Activated T-helper 1 cell treated with anti-CD3 and anti-CD28 coated beads, Interleukin-12 subunit alpha, Interleukin-12 subunit beta, Interleukin-2, Interleukin-4 antibody, amounts not matched to agents 30 ng/mL and 10 ng/mL and 1 ng/mL, durations not matched to agents 14 hours and 24 hours and 36 hours (primary cell): Measurements from ENCODE around the gene PDCD1. TPM values are rescaled to one million over a fixed set of nuclear protein-coding genes. Genes with fewer than 3 reads are reported as not detected.

ENCODE experiments used
- DNase-seq: peaks from one replicate; pipeline ENCODE4 v3.0.0; 2021; ENCODE audit warnings: low spot score
- H3K27ac Mint-ChIP-seq: one replicate; pipeline ENCODE4 v1.8.0; 2021; ENCODE audit warnings: mild to moderate bottlenecking, mixed read lengths
- H3K27me3 Mint-ChIP-seq: one replicate; pipeline ENCODE4 v1.8.0; 2022; ENCODE audit warnings: mild to moderate bottlenecking, moderate library complexity, mixed read lengths; ENCODE audit not compliant: insufficient read depth
- H3K36me3 Mint-ChIP-seq: one replicate; pipeline ENCODE4 v1.8.0; 2021; ENCODE audit warnings: low read depth, mixed read lengths
- H3K4me1 Mint-ChIP-seq: one replicate; pipeline ENCODE4 v1.8.0; 2021; ENCODE audit warnings: low read depth, mixed read lengths
- H3K4me3 Mint-ChIP-seq: one replicate; pipeline ENCODE4 v1.8.0; 2021; ENCODE audit warnings: mild to moderate bottlenecking, moderate library complexity, mixed read lengths
- H3K9me3 Mint-ChIP-seq: one replicate; pipeline ENCODE4 v1.8.0; 2021; ENCODE audit warnings: mixed read lengths
- intact Hi-C: fragments of 100-400 bp; cut with micrococcal nuclease; formaldehyde crosslinking; loops from one replicate; pipeline ENCODE4 v1.15.1; 2024
- total RNA-seq: library from RNA; stranded (reverse); gene quantifications from 2 replicates; pipeline ENCODE4 v1.2.3, GENCODE V29; 2022

The PDCD1 gene
- total RNA-seq, 1 donor from 2014 or later: 67.8 TPM

GRCh38 chr2:241891988-241892298 lies 33.2 kb upstream of the PDCD1 start:
- Mint-ChIP-seq H3K36me3 (peaks cover 4% of the 10 kb centered on the region), H3K4me3 (no peak overlapping the region), H3K27ac (no peak overlapping the region), H3K4me1 (peaks cover 4% of the 10 kb centered on the region), H3K27me3 (peaks cover 2% of the 10 kb centered on the region), H3K9me3 (peaks cover 3% of the 10 kb centered on the region)
- DNase-seq: no peak
- intact Hi-C loops: no loop called here

DNA sequence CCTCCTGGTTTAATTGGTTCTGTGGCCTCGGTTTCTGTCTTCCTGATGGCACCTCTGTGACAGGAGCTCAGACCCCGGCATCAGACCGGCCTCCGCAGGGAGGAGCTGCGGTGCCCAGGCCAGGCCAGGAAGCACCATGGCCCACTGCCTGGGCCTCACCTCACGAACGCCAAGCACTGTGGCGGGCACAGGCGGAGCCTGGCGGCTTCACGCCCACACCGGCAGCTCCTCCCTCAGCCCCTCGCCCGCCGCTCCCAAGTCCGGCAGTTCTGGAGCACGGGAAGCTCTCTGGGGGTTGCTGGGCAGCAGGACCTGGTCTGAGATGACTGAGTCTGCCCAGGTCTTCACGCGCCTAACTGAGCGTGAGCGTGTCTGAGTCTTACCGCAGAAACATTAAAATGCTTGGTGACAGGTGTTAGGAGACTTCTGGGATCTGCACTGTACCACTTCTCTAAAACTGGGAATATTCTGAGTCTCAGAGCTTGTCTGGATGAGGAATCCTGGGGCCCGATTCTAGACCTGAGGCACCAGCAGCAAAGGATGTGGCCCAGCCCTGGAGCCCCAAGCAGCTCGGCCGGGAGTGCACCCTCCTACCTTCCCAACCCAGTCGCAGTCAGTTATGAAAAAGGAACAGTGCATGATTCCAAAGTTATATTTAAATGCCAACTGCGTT lies 32.8 kb upstream of the PDCD1 start:
- H3K4me3 Mint-ChIP-seq: no peak overlapping the region
- no peak overlapping the region for H3K27ac Mint-ChIP-seq
- peaks cover 4% of the 10 kb centered on the region for H3K4me1 Mint-ChIP-seq
- peaks cover 3% of the 10 kb centered on the region for H3K9me3 Mint-ChIP-seq
- peaks cover 7% of the 10 kb centered on the region for H3K36me3 Mint-ChIP-seq
- intact Hi-C loops: no loop called here
- no peak for DNase-seq
- H3K27me3 Mint-ChIP-seq: peaks cover 2% of the 10 kb centered on the region

GRCh38 chr2:241890524-241891235 lies 32.0 kb upstream of the PDCD1 start:
- Mint-ChIP-seq H3K36me3 (peaks cover 8% of the 10 kb centered on the region), H3K4me3 (no peak overlapping the region), H3K9me3 (peaks cover 3% of the 10 kb centered on the region), H3K4me1 (peaks cover 4% of the 10 kb centered on the region), H3K27me3 (no peaks in the 10 kb centered on the region), H3K27ac (no peak overlapping the region)
- no peak for DNase-seq
- intact Hi-C loops: no loop called here

DNA sequence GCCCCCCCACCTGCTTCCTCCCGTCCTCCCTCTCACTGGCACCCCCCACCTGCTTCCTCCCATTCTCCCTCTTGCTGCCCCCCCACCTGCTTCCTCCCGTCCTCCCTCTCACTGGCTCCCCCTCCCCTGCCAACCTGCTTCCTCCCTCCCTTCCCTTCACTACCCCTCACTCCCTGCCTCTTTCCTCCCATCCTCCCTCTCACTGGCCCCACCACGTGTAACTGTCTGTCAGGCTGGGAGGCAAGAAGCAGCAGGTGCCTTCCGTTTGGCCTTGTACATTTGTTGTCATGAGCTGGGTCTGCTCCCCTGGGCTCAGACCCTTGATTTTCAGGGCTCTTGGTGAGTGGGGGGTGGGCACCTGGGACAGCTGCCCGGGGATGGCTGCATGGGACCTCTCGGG lies 29.9 kb upstream of the PDCD1 start:
- Mint-ChIP-seq H3K27ac (no peak overlapping the region), H3K36me3 (peaks cover 12% of the 10 kb centered on the region), H3K4me3 (no peak overlapping the region), H3K27me3 (no peaks in the 10 kb centered on the region), H3K9me3 (peaks cover 3% of the 10 kb centered on the region), H3K4me1 (peaks cover 4% of the 10 kb centered on the region)
- intact Hi-C loops: loop anchor here (10.0 kb wide), 1 partner anchor 824 kb away; no protein-coding TSS in a partner anchor
- DNase-seq: no peak

DNA sequence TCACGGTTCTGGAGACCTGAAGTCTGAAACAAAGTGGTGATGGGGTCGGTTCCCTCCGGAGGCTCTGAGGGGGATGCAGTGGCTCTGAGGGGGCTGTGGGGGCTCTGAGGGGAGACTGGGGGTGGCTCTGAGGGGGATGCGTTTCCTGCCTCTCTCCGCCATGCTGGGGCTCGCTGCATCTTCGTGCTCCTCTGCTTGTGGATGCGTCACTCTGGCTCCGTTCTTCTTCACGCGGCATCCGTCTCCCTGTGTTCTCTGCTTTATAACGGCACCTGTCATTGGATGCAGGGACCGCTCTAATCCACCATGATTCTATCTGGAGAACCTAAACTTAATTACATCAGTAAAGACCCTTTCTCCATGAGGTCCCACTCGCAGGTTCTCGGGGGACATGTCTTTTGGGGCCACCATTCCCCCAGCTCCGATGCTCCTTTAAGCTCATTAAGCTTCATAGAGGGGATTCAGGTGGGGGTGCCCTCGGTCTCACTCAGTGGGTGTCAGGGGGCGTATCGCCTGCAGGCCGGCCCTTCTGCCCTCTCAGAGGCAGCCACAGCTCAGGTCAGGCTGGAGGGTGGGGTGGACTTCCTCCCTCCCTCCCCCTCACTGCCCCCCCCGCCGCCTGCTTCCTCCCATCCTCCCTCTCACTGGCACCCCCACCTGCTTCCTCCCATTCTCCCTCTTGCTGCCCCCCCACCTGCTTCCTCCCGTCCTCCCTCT lies 29.3 kb upstream of the PDCD1 start:
- peaks cover 12% of the 10 kb centered on the region for H3K36me3 Mint-ChIP-seq
- peaks cover 3% of the 10 kb centered on the region for H3K9me3 Mint-ChIP-seq
- H3K27ac Mint-ChIP-seq: no peak overlapping the region
- no peaks in the 10 kb centered on the region for H3K27me3 Mint-ChIP-seq
- intact Hi-C loops: loop anchor here (10.0 kb wide), 1 partner anchor 823 kb away; no protein-coding TSS in a partner anchor
- DNase-seq: no peak
- peaks cover 6% of the 10 kb centered on the region for H3K4me1 Mint-ChIP-seq
- H3K4me3 Mint-ChIP-seq: no peak overlapping the region

DNA sequence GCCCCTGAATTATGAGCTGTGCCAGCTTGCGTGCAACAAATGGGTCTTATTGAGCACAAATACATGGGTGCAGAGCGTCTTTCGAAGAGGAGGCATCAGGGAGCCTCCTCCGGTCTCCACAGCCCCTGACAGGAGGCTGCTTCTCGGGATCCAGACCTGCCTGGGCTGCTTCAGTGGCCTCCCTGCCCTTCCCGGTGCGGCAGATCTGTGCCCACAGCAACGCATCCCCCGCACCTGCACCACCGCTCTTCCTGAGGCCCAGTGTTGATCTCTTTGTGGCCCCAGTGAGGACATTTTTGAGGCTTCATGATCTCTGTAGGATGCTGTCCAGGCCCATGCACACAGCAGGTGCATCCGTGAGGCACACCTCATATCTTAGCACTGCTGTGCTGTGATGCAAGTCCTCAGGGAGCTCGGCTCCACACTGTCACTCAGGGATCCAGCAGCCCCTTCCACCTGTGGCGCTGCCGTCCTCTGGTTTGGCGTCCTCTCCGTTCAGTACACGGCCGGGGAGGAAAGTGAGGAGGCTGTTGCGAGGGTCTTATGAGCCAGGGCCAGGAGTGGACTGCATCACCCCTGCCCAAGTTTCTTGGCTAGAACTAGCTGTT lies 28.2 kb upstream of the PDCD1 start:
- DNase-seq: no peak
- H3K4me1 Mint-ChIP-seq: peaks cover 15% of the 10 kb centered on the region
- peaks cover 12% of the 10 kb centered on the region for H3K36me3 Mint-ChIP-seq
- H3K27ac Mint-ChIP-seq: no peak overlapping the region
- intact Hi-C loops: loop anchor here (10.0 kb wide), 1 partner anchor 822 kb away; no protein-coding TSS in a partner anchor
- H3K9me3 Mint-ChIP-seq: peaks cover 3% of the 10 kb centered on the region
- H3K4me3 Mint-ChIP-seq: no peak overlapping the region
- H3K27me3 Mint-ChIP-seq: no peaks in the 10 kb centered on the region

GRCh38 chr2:241885946-241886643 lies 27.4 kb upstream of the PDCD1 start:
- no peak overlapping the region for H3K27ac Mint-ChIP-seq
- intact Hi-C loops: loop anchor here (10.0 kb wide), 1 partner anchor 821 kb away; no protein-coding TSS in a partner anchor

GRCh38 chr2:241885291-241885945 lies 26.7 kb upstream of the PDCD1 start:
- Mint-ChIP-seq H3K4me3 (no peak overlapping the region), H3K9me3 (peaks cover 3% of the 10 kb centered on the region), H3K4me1 (peaks cover 21% of the 10 kb centered on the region), H3K36me3 (peaks cover 12% of the 10 kb centered on the region), H3K27ac (no peak overlapping the region), H3K27me3 (no peaks in the 10 kb centered on the region)
- intact Hi-C loops: loop anchor here (10.0 kb wide), 1 partner anchor 821 kb away; no protein-coding TSS in a partner anchor
- no peak for DNase-seq

More at GRCh38 chr2:241885946-241886643, 27.4 kb upstream of the PDCD1 start:
- peaks cover 16% of the 10 kb centered on the region for H3K4me1 Mint-ChIP-seq
- no peak overlapping the region for H3K4me3 Mint-ChIP-seq
- no peaks in the 10 kb centered on the region for H3K27me3 Mint-ChIP-seq
- peaks cover 3% of the 10 kb centered on the region for H3K9me3 Mint-ChIP-seq
- peaks cover 12% of the 10 kb centered on the region for H3K36me3 Mint-ChIP-seq
- DNase-seq: no peak

DNA sequence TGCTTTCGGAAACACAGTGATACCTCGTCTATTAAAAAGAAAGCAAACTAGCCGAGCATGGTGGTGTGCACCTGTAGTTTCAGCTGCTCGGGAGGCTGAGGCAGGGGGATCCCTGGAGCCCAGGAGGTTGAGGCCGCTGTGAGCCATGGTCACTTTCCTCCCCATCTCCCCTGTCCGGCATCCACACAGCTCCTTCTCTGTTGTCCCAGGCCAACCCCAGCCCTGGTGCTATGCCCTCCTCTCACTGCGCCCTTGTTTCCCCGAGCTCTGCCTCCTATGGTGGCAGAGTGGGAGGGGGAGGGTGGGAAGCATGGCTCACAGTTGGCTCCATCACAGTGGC lies 26.2 kb upstream of the PDCD1 start:
- Mint-ChIP-seq H3K4me1 (peaks cover 21% of the 10 kb centered on the region), H3K9me3 (peaks cover 3% of the 10 kb centered on the region), H3K27me3 (no peaks in the 10 kb centered on the region), H3K27ac (no peak overlapping the region), H3K4me3 (no peak overlapping the region), H3K36me3 (peaks cover 12% of the 10 kb centered on the region)
- intact Hi-C loops: loop anchor here (5.0 to 10.0 kb wide), 2 partner anchors 273 to 820 kb away; no protein-coding TSS in a partner anchor
- DNase-seq: no peak

DNA sequence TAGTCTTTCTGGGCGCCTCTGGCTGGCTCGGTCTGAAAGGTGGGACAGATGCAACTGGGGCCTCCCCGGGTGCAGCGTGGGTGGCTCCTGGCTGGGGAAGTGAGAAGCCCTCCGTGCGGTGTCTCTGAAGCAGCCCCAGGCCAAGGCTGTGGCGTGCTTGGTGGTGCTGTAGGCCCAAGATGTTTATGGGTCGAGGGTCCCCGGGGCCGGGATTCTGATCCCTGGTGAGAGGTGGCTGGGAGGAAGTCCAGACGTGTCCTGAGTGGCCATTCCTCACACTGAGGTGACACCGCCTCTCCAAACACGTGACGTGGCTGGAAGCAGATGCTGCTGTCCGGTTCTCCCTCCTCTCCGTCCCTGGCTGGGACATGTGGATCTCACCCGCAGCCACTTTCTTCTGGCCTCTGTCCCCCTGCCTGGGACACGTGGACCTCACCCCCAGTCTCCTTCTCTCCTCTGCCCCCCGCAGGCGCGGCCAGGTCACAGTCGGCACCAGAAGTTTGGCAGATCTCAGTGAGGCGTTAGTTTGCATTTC lies 23.5 kb upstream of the PDCD1 start:
- no peaks in the 10 kb centered on the region for H3K27me3 Mint-ChIP-seq
- DNase-seq: no peak
- H3K9me3 Mint-ChIP-seq: no peaks in the 10 kb centered on the region
- peak overlapping the region; percentile 91 for H3K4me3 Mint-ChIP-seq
- peaks cover 17% of the 10 kb centered on the region for H3K4me1 Mint-ChIP-seq
- intact Hi-C loops: loop anchor here (5.0 to 10.0 kb wide), 2 partner anchors 270 to 817 kb away; no protein-coding TSS in a partner anchor
- peak overlapping the region; percentile 63 for H3K27ac Mint-ChIP-seq
- peaks cover 10% of the 10 kb centered on the region for H3K36me3 Mint-ChIP-seq

DNA sequence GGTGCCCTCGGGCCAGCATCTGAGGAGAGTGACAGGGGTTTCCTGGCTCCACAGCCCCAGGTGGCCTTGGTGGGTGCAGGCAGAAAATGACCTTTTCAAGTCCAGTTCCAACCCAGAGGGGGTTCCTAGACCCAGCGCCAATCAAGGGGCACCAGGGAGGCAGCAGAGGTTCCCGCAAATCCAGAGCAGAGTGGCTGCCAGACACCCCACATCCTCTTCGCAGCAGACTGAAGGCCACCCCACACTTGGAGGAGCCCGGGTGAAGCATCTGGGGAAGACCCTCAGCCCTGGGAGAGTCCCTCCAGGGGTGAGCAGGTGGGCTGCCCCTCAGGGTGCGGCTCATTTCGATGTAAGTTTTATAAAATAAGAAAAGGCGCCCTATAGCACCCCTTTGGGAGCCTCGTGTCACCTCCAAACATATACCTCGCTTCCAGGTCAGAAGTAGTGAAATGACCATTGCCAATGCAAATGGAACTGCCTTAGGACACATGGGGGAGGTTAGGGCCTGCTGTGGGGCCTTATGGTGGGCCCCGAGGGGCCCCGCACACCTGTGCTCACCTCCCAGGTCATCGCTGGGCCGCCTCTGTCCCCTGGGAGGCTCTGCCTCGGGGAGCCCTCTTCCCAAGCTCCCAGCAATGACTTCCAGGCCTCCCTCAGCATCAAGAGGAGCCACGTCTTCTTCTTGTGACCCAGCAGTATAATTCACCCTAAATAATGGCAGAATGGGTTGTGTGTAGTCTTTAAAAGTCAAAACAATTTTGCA lies 21.8 kb upstream of the PDCD1 start:
- peaks cover 4% of the 10 kb centered on the region for H3K36me3 Mint-ChIP-seq
- H3K9me3 Mint-ChIP-seq: no peaks in the 10 kb centered on the region
- DNase-seq: no peak
- H3K4me3 Mint-ChIP-seq: peak overlapping the region; percentile 91
- peaks cover 17% of the 10 kb centered on the region for H3K4me1 Mint-ChIP-seq
- peak overlapping the region; percentile 94 for H3K27ac Mint-ChIP-seq
- intact Hi-C loops: loop anchor here (1.0 to 10.0 kb wide), 14 partner anchors 21 to 1320 kb away; partner anchors contain the start of genes ATG4B, D2HGDH, DTYMK and DUSP28
- no peaks in the 10 kb centered on the region for H3K27me3 Mint-ChIP-seq
